Activated naive CD8-positive, alpha-beta T cell treated with anti-CD3 and anti-CD28 coated beads for 36 hours (primary cell): ENCODE measurements around the gene AK5. TPM values are rescaled to one million over a fixed set of nuclear protein-coding genes. Genes with fewer than 3 reads are reported as not detected.

Experiments
- DNase-seq: peaks from one replicate; pipeline ENCODE4 v3.0.0; 2021
- H3K27ac Mint-ChIP-seq: one replicate; pipeline ENCODE4 v1.8.0; 2022; ENCODE audit warnings: mild to moderate bottlenecking, moderate library complexity, mixed read lengths
- H3K27me3 Mint-ChIP-seq: one replicate; pipeline ENCODE4 v1.8.0; 2022; ENCODE audit warnings: mild to moderate bottlenecking, mixed read lengths
- H3K36me3 Mint-ChIP-seq: one replicate; pipeline ENCODE4 v1.8.0; 2021; ENCODE audit warnings: mild to moderate bottlenecking, mixed read lengths
- H3K4me1 Mint-ChIP-seq: one replicate; pipeline ENCODE4 v1.8.0; 2021; ENCODE audit warnings: mixed read lengths
- H3K4me3 Mint-ChIP-seq: one replicate; pipeline ENCODE4 v1.8.0; 2022; ENCODE audit warnings: mild to moderate bottlenecking, moderate library complexity, mixed read lengths
- H3K9me3 Mint-ChIP-seq: one replicate; pipeline ENCODE4 v1.8.0; 2022; ENCODE audit warnings: mixed read lengths
- total RNA-seq, 2 experiments: library from RNA; stranded (reverse); gene quantifications; one replicate each; pipeline ENCODE4 v1.2.3, GENCODE V29; 2021

Gene AK5
- total RNA-seq, 2 experiments from 2014 or later = 4.3 to 6.6 TPM

DNA sequence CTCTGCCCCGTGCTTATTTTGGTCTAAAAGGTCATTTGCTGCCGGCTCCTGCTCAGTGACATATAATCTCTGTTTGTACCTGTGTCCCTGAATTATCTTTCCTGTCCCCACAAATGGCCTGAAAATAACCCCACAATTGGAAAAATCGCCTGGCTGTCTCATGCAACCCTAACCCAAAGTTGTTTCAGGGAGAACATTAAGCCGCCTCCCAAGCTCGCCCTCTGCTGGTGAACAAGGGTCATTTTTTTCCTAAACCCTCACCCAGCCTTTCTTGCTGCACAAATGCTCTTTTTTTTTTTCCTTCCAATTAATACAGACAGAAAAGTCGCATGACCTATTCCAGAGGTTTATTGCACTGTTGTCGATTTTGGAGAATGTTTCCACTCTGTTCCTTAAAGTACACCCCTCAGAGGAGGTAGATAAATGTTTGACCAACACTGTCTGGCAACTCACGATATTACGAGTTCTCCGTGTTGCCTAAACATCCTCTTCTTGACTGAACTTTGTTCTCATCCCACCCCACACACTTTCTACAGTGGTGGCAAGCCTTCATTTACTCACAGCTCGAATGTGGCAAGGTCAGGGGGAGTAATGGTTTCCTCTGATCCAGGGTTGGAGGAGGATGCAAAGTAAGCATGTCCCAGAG lies 252.0 kb downstream of the AK5 start:
- H3K27me3 Mint-ChIP-seq = no peaks in the 10 kb centered on the region

DNA sequence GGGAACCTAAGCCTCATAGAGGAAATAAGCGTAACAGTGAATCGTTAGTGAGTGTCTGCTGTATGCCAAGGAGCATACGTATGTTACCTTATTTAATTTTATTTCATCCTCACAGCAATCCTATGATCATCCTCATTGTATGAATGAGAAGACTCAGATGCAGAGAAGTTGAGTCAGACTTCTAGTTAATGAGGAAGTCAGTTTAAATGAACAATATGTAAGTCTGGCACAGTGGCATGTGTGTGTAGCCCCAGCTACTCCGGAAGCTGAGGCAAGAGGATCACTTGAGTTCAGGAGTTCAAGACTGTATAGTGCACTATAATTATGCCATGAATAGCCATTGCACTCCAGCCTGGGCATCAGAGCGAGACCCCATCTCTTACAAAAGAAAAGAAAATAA lies 252.6 kb downstream of the AK5 start:
- DNase-seq = no peak
- no peak overlapping the region for H3K27ac Mint-ChIP-seq
- H3K4me1 Mint-ChIP-seq = peaks cover 2% of the 10 kb centered on the region
- H3K9me3 Mint-ChIP-seq = no peaks in the 10 kb centered on the region
- H3K36me3 Mint-ChIP-seq = peaks cover 10% of the 10 kb centered on the region
- H3K4me3 Mint-ChIP-seq = no peak overlapping the region
- no peaks in the 10 kb centered on the region for H3K27me3 Mint-ChIP-seq

More for the DNA sequence above, 252.0 kb downstream of the AK5 start:
- Mint-ChIP-seq H3K9me3 (no peaks in the 10 kb centered on the region), H3K4me1 (peaks cover 2% of the 10 kb centered on the region), H3K36me3 (peaks cover 10% of the 10 kb centered on the region), H3K27ac (no peak overlapping the region), H3K4me3 (no peak overlapping the region)
- DNase-seq = peak; percentile 45

DNA sequence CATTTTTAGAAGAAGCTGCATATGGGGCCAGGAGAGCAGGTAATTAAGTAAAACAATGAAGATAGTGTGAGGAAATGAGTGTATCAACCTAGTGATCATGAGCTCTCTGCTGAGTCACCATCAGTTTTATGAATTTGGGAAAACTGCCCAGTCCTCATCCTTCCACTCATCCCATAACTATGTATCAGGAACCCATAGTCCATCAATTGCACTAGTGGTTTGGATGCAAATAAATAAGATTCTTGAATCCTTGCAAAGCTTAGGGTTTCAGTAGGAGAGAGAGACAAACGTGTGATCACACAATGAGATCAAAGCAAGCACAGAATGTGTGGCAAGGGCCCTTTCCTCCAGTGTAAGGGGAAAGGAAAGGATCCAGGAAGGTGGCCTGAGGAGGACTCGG lies 255.0 kb downstream of the AK5 start:
- peaks cover 6% of the 10 kb centered on the region for H3K36me3 Mint-ChIP-seq
- no peaks in the 10 kb centered on the region for H3K27me3 Mint-ChIP-seq
- H3K27ac Mint-ChIP-seq = no peak overlapping the region
- no peaks in the 10 kb centered on the region for H3K9me3 Mint-ChIP-seq
- H3K4me1 Mint-ChIP-seq = peaks cover 2% of the 10 kb centered on the region
- DNase-seq = no peak
- no peak overlapping the region for H3K4me3 Mint-ChIP-seq

- no peaks in the 10 kb centered on the region for H3K4me1 Mint-ChIP-seq
- H3K4me3 Mint-ChIP-seq = no peak overlapping the region
- H3K36me3 Mint-ChIP-seq = peaks cover 6% of the 10 kb centered on the region
- no peaks in the 10 kb centered on the region for H3K9me3 Mint-ChIP-seq
- no peak overlapping the region for H3K27ac Mint-ChIP-seq
- DNase-seq = no peak
- no peaks in the 10 kb centered on the region for H3K27me3 Mint-ChIP-seq
These were observed 257.2 kb downstream of the AK5 start for GRCh38 chr1:77538956-77539518.

DNA sequence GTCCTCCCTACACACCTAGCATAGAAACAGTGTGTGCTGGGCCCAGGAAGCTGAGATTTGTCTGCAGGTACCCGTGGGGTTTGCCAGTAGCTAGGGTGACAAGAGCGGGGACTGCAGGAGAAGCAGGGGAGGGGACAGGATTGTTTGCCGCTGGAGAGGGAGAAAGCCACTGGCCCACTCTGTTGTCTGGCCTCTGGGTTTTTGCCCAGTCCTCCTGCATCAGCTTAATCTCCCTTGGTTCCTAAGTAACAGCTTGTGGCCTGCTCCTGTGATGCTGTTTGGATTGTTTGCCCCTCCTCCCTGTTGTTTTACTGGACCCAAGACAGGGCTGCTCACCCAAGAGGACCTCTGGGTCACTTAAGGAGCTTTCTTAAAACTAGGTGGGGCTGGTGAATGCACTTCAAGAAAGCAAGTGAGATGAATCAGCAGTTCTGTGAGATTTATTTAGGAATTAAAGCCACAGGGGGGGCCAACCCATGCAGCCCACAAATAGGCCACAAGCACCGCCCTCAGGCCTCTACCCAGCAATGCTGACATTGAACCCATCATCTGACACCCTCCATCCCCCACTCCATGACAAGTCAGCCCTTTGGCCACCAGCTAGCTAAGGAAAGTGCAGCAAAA lies 257.8 kb downstream of the AK5 start:
- Mint-ChIP-seq H3K4me3 (no peak overlapping the region), H3K27me3 (no peaks in the 10 kb centered on the region), H3K4me1 (no peaks in the 10 kb centered on the region), H3K27ac (no peak overlapping the region), H3K9me3 (no peaks in the 10 kb centered on the region), H3K36me3 (peaks cover 6% of the 10 kb centered on the region)
- DNase-seq = no peak

GRCh38 chr1:77540501-77541161 lies 258.8 kb downstream of the AK5 start:
- Mint-ChIP-seq H3K4me3 (no peak overlapping the region), H3K4me1 (no peaks in the 10 kb centered on the region), H3K36me3 (peaks cover 8% of the 10 kb centered on the region), H3K27me3 (no peaks in the 10 kb centered on the region), H3K9me3 (no peaks in the 10 kb centered on the region), H3K27ac (no peak overlapping the region)
- no peak for DNase-seq

GRCh38 chr1:77541162-77541545 lies 259.3 kb downstream of the AK5 start:
- no peaks in the 10 kb centered on the region for H3K9me3 Mint-ChIP-seq
- no peaks in the 10 kb centered on the region for H3K4me1 Mint-ChIP-seq
- DNase-seq = no peak
- no peak overlapping the region for H3K27ac Mint-ChIP-seq
- H3K27me3 Mint-ChIP-seq = no peaks in the 10 kb centered on the region
- no peak overlapping the region for H3K4me3 Mint-ChIP-seq
- peaks cover 8% of the 10 kb centered on the region for H3K36me3 Mint-ChIP-seq

DNA sequence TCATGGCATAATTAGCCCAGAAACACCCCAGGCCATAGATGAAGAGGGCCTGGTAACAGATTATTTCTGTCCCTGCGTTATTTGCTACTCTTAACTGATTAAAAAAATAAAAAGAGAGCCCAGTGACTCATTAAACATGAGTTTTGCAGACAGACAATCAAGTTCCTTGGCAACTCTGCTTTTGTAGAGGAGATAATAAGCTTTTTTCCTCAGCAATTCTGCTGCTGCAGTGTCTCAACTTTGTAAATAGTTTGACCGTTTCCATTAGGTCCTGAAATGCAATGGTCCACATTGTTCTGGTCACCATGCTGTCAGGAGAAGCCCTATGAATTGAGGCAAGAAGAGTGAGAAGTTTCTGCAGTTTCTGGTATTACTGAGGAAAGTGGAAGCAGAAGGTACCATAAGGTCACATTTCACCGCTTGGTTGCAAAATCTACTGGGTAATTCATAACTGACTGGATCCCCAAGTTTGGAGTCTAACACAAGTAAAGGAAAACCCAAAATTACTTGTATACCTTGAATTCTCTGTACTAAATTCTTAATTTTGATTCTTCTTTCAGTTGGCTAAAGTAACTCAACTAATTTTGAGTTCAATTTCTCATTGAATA lies 261.1 kb downstream of the AK5 start:
- Mint-ChIP-seq H3K4me1 (no peaks in the 10 kb centered on the region), H3K27me3 (no peaks in the 10 kb centered on the region), H3K4me3 (no peak overlapping the region), H3K9me3 (no peaks in the 10 kb centered on the region), H3K27ac (no peak overlapping the region), H3K36me3 (peaks cover 2% of the 10 kb centered on the region)
- no peak for DNase-seq

- H3K4me3 Mint-ChIP-seq = no peak overlapping the region
- H3K27ac Mint-ChIP-seq = no peak overlapping the region
- no peaks in the 10 kb centered on the region for H3K27me3 Mint-ChIP-seq
- no peaks in the 10 kb centered on the region for H3K4me1 Mint-ChIP-seq
- DNase-seq = no peak
- no peaks in the 10 kb centered on the region for H3K9me3 Mint-ChIP-seq
- peaks cover 2% of the 10 kb centered on the region for H3K36me3 Mint-ChIP-seq
These were observed 262.1 kb downstream of the AK5 start for GRCh38 chr1:77543822-77544448.

DNA sequence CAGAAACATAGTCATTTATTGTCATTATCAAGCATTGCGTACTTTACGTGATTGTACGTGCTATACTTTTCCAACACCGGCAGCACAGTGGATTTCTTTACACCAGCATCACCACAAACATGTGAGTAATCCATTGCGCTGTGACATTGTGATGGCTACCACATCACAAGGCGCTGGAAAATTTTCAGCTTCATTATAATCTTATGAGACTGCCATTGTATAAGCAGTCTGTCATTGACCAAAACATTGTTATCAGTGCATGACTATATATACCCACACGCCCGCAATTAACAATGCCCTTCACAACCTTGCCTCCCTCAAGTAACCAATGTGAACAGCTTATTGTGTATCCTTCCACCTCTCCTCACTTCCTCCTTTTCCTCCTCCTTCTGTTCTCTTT lies 263.0 kb downstream of the AK5 start:
- Mint-ChIP-seq H3K27me3 (no peaks in the 10 kb centered on the region), H3K36me3 (peaks cover 2% of the 10 kb centered on the region), H3K27ac (no peak overlapping the region), H3K4me3 (no peak overlapping the region), H3K4me1 (no peaks in the 10 kb centered on the region), H3K9me3 (no peaks in the 10 kb centered on the region)
- no peak for DNase-seq

DNA sequence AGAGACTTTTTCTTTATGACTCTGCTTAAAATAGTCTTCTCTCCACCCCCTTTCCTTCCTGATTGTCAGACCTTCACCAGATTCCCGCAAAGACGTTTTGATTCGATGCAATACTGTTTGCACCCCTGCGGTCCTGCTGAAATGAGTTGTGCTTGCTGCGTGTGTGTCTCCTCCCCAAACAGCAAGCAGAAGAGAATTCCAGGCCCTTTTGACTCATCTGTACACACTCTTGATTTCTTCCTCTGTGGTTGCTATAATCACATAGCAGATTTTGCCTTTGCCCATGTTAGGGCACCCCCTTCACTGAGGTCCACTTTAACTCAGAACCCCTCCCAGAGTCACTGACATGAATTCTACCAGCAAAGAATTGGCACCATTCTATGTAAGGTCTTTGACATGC lies 264.2 kb downstream of the AK5 start:
- no peak for DNase-seq
- Mint-ChIP-seq H3K9me3 (no peaks in the 10 kb centered on the region), H3K36me3 (peaks cover 2% of the 10 kb centered on the region), H3K4me1 (no peaks in the 10 kb centered on the region), H3K27me3 (no peaks in the 10 kb centered on the region), H3K4me3 (no peak overlapping the region), H3K27ac (no peak overlapping the region)

- no peak overlapping the region for H3K27ac Mint-ChIP-seq
- H3K9me3 Mint-ChIP-seq = no peaks in the 10 kb centered on the region
- peaks cover 2% of the 10 kb centered on the region for H3K36me3 Mint-ChIP-seq
- DNase-seq = no peak
- H3K27me3 Mint-ChIP-seq = no peaks in the 10 kb centered on the region
- H3K4me1 Mint-ChIP-seq = no peaks in the 10 kb centered on the region
- H3K4me3 Mint-ChIP-seq = no peak overlapping the region
These were observed 265.1 kb downstream of the AK5 start for GRCh38 chr1:77546890-77547289.

DNA sequence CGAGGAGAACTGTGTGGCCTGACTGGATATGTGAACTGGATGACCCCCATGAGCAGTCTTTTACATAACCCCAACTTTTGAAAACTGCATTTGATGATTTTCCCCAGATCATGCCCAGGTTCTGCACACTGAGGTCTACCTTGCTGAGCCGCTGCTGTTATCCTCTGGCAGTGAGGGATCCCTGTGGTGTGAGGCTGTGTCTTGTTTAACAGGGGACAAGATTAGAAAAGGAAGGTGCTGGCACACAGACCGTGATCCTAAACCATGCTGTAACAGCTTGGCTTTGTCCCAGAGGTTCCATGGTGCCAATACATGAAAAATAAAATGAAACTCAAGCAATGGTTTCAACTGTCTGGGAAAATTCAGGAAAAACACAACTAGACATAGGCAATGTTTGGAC lies 266.5 kb downstream of the AK5 start:
- no peaks in the 10 kb centered on the region for H3K9me3 Mint-ChIP-seq
- peaks cover 2% of the 10 kb centered on the region for H3K36me3 Mint-ChIP-seq
- H3K4me1 Mint-ChIP-seq = no peaks in the 10 kb centered on the region
- H3K27me3 Mint-ChIP-seq = no peaks in the 10 kb centered on the region
- H3K4me3 Mint-ChIP-seq = no peak overlapping the region
- no peak overlapping the region for H3K27ac Mint-ChIP-seq
- DNase-seq = no peak

DNA sequence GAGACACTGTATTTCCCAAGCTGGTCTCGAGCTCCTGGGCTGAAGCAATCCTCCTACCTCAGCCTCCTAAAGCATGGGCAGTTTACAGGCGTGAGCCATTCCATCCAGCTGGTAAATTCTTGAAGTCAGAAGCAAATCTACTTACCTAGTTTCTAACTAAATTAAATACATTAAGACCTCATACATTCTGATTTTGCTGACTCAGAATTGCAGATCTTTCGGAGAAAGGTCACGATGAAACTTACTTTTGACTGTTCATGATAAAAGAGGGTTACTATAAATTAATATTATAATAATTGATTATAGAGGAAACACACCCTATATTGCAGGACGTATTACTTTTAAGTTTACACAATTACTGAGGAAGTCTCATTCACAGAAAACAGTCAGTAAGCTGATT lies 268.3 kb downstream of the AK5 start:
- Mint-ChIP-seq H3K36me3 (no peaks in the 10 kb centered on the region), H3K4me3 (no peak overlapping the region), H3K4me1 (no peaks in the 10 kb centered on the region), H3K9me3 (no peaks in the 10 kb centered on the region), H3K27ac (no peak overlapping the region), H3K27me3 (no peaks in the 10 kb centered on the region)
- DNase-seq = no peak

GRCh38 chr1:77552626-77553025 lies 270.8 kb downstream of the AK5 start:
- Mint-ChIP-seq H3K27ac (no peak overlapping the region), H3K4me3 (no peak overlapping the region), H3K27me3 (no peaks in the 10 kb centered on the region)

More at GRCh38 chr1:77552626-77553025, 270.8 kb downstream of the AK5 start:
- peaks cover 3% of the 10 kb centered on the region for H3K36me3 Mint-ChIP-seq
- H3K4me1 Mint-ChIP-seq = no peaks in the 10 kb centered on the region
- DNase-seq = no peak
- no peaks in the 10 kb centered on the region for H3K9me3 Mint-ChIP-seq
